Measurements from ENCODE around the gene FADS1. TPM values are rescaled to one million over a fixed set of nuclear protein-coding genes. Genes with fewer than 3 reads are reported as not detected.

Gene FADS1
- total RNA-seq, 2 experiments from 2014 or later, result 84.1 to 92.8 TPM

- H3K27ac Mint-ChIP-seq, result peak overlapping the region; percentile 100
- no peaks in the 10 kb centered on the region for H3K27me3 Mint-ChIP-seq (ENCODE audit: low read depth)
- POLR2A ChIA-PET, result interaction anchor here (0.7 to 4.1 kb wide), 15 partner anchors 8 to 330 kb away, joined by 3 to 39 read pairs (median 5); partner anchors contain the start of genes FADS2 and INCENP
- DNase-seq (no peak), ATAC-seq (peak; percentile 39)
- H3K36me3 Mint-ChIP-seq (ENCODE audit: low read depth), result peaks cover 61% of the 10 kb centered on the region
- H3K9me3 Mint-ChIP-seq (ENCODE audit: insufficient read depth), result no peaks in the 10 kb centered on the region
- H3K4me1 Mint-ChIP-seq (ENCODE audit: low read depth), result peaks cover 59% of the 10 kb centered on the region
- CTCF ChIA-PET, result interaction anchor here (0.8 to 2.9 kb wide), 7 partner anchors 22 to 314 kb away, joined by 3 to 18 read pairs (median 9); partner anchors contain the start of gene FADS2
- peak overlapping the region; percentile 86 for H3K4me3 Mint-ChIP-seq
Observed at GRCh38 chr11:61793083-61793828, 23.5 kb downstream of the FADS1 start.

GRCh38 chr11:61792310-61793082, 24.3 kb downstream of the FADS1 start, which contains the start of the genes FEN1 and TMEM258:
Gene FEN1 (plus strand): TSS chr11:61792911. CDS start chr11:61795362, 2,451 bp downstream.
Gene TMEM258 (minus strand): TSS chr11:61792599. CDS start chr11:61792558, 41 bp downstream.
- H3K4me1 Mint-ChIP-seq (ENCODE audit: low read depth), result peaks cover 54% of the 10 kb centered on the region

GRCh38 chr11:61791737-61792309, 25.0 kb downstream of the FADS1 start:
- peaks cover 48% of the 10 kb centered on the region for H3K4me1 Mint-ChIP-seq (ENCODE audit: low read depth)
- peaks cover 51% of the 10 kb centered on the region for H3K36me3 Mint-ChIP-seq (ENCODE audit: low read depth)
- no peaks in the 10 kb centered on the region for H3K9me3 Mint-ChIP-seq (ENCODE audit: insufficient read depth)
- DNase-seq, result peak; percentile 64
- H3K27me3 Mint-ChIP-seq (ENCODE audit: low read depth), result no peaks in the 10 kb centered on the region
- POLR2A ChIA-PET, result interaction anchor here (0.6 to 4.1 kb wide), 10 partner anchors 9 to 176 kb away, joined by 3 to 39 read pairs (median 6); partner anchors contain the start of gene FADS2
- peak overlapping the region; percentile 86 for H3K4me3 Mint-ChIP-seq
- CTCF ChIA-PET, result interaction anchor here (0.7 to 2.9 kb wide), 13 partner anchors 12 to 316 kb away, joined by 3 to 18 read pairs (median 8); partner anchors contain the start of gene FADS2
- H3K27ac Mint-ChIP-seq, result peak overlapping the region; percentile 100
- ATAC-seq, result peak; percentile 21

More at GRCh38 chr11:61792310-61793082, 24.3 kb downstream of the FADS1 start, which contains the start of the genes FEN1 and TMEM258:
- ChIA-PET CTCF (interaction anchor here (0.7 to 2.9 kb wide), 13 partner anchors 13 to 315 kb away, joined by 3 to 18 read pairs (median 8); partner anchors contain the start of gene FADS2), POLR2A (interaction anchor here (0.6 to 4.1 kb wide), 19 partner anchors 9 to 331 kb away, joined by 3 to 39 read pairs (median 4); partner anchors contain the start of genes FADS2 and INCENP)
- no peaks in the 10 kb centered on the region for H3K9me3 Mint-ChIP-seq (ENCODE audit: insufficient read depth)
- no peaks in the 10 kb centered on the region for H3K27me3 Mint-ChIP-seq (ENCODE audit: low read depth)
- DNase-seq (peak; percentile 92), ATAC-seq (peak; percentile 93)
- peak within 1 kb of the TSS; percentile 100 for H3K27ac Mint-ChIP-seq
- peak within 1 kb of the TSS; percentile 86 for H3K4me3 Mint-ChIP-seq
- H3K36me3 Mint-ChIP-seq (ENCODE audit: low read depth), result peaks cover 55% of the 10 kb centered on the region

- no peaks in the 10 kb centered on the region for H3K9me3 Mint-ChIP-seq (ENCODE audit: insufficient read depth)
- H3K4me3 Mint-ChIP-seq, result no peak overlapping the region
- POLR2A ChIA-PET, result interaction anchor here (1.0 to 1.1 kb wide), 2 partner anchors 9 to 28 kb away, joined by 4 read pairs; no protein-coding TSS in a partner anchor
- peaks cover 20% of the 10 kb centered on the region for H3K4me1 Mint-ChIP-seq (ENCODE audit: low read depth)
- no peak for ATAC-seq
- CTCF ChIA-PET, result interaction anchor here (0.6 to 4.5 kb wide), 10 partner anchors 8 to 83 kb away, joined by 3 to 35 read pairs (median 3); no protein-coding TSS in a partner anchor
- no peak overlapping the region for H3K27ac Mint-ChIP-seq
- DNase-seq, result peak; percentile 49
- H3K27me3 Mint-ChIP-seq (ENCODE audit: low read depth), result no peaks in the 10 kb centered on the region
- H3K36me3 Mint-ChIP-seq (ENCODE audit: low read depth), result peaks cover 27% of the 10 kb centered on the region
Observed at GRCh38 chr11:61787928-61788491, 28.8 kb downstream of the FADS1 start.

GRCh38 chr11:61785837-61786402, 30.9 kb downstream of the FADS1 start:
- H3K36me3 Mint-ChIP-seq (ENCODE audit: low read depth), result peaks cover 26% of the 10 kb centered on the region
- no peaks in the 10 kb centered on the region for H3K27me3 Mint-ChIP-seq (ENCODE audit: low read depth)
- no peak overlapping the region for H3K27ac Mint-ChIP-seq
- CTCF ChIA-PET, result interaction anchor here (1.2 to 4.5 kb wide), 3 partner anchors 12 to 39 kb away, joined by 3 to 35 read pairs (median 5); no protein-coding TSS in a partner anchor
- H3K9me3 Mint-ChIP-seq (ENCODE audit: insufficient read depth), result no peaks in the 10 kb centered on the region
- H3K4me3 Mint-ChIP-seq, result no peak overlapping the region
- H3K4me1 Mint-ChIP-seq (ENCODE audit: low read depth), result peaks cover 14% of the 10 kb centered on the region
- DNase-seq (no peak), ATAC-seq (no peak)
- POLR2A ChIA-PET, result no interaction called here

- ATAC-seq (no peak), DNase-seq (no peak)
- no peak overlapping the region for H3K27ac Mint-ChIP-seq
- no peaks in the 10 kb centered on the region for H3K9me3 Mint-ChIP-seq (ENCODE audit: insufficient read depth)
- peaks cover 15% of the 10 kb centered on the region for H3K36me3 Mint-ChIP-seq (ENCODE audit: low read depth)
- POLR2A ChIA-PET, result no interaction called here
- H3K27me3 Mint-ChIP-seq (ENCODE audit: low read depth), result no peaks in the 10 kb centered on the region
- CTCF ChIA-PET, result interaction anchor here (1.2 kb wide), 1 partner anchor 14 kb away, joined by 3 read pairs; no protein-coding TSS in a partner anchor
- peaks cover 3% of the 10 kb centered on the region for H3K4me1 Mint-ChIP-seq (ENCODE audit: low read depth)
- no peak overlapping the region for H3K4me3 Mint-ChIP-seq
Observed at GRCh38 chr11:61784506-61784805, 32.3 kb downstream of the FADS1 start.

GRCh38 chr11:61783717-61784505, 32.9 kb downstream of the FADS1 start:
- CTCF ChIA-PET, result no interaction called here
- no peak for ATAC-seq

GRCh38 chr11:61782841-61783240, 34.0 kb downstream of the FADS1 start:
- H3K9me3 Mint-ChIP-seq (ENCODE audit: insufficient read depth), result no peaks in the 10 kb centered on the region
- no peak overlapping the region for H3K4me3 Mint-ChIP-seq
- ATAC-seq (no peak), DNase-seq (no peak)
- peaks cover 10% of the 10 kb centered on the region for H3K36me3 Mint-ChIP-seq (ENCODE audit: low read depth)
- CTCF ChIA-PET, result interaction anchor here (1.1 to 1.4 kb wide), 2 partner anchors 15 to 29 kb away, joined by 3 to 4 read pairs; no protein-coding TSS in a partner anchor
- H3K27ac Mint-ChIP-seq, result no peak overlapping the region
- POLR2A ChIA-PET, result interaction anchor here (1.5 kb wide), 1 partner anchor 9 kb away, joined by 7 read pairs; the partner anchor contains the start of genes FEN1 and TMEM258
- peaks cover 4% of the 10 kb centered on the region for H3K4me1 Mint-ChIP-seq (ENCODE audit: low read depth)
- peaks cover 5% of the 10 kb centered on the region for H3K27me3 Mint-ChIP-seq (ENCODE audit: low read depth)

More at GRCh38 chr11:61783717-61784505, 32.9 kb downstream of the FADS1 start:
- H3K4me1 Mint-ChIP-seq (ENCODE audit: low read depth), result no peaks in the 10 kb centered on the region
- peaks cover 10% of the 10 kb centered on the region for H3K36me3 Mint-ChIP-seq (ENCODE audit: low read depth)
- no peak overlapping the region for H3K27ac Mint-ChIP-seq
- no peak overlapping the region for H3K4me3 Mint-ChIP-seq
- H3K9me3 Mint-ChIP-seq (ENCODE audit: insufficient read depth), result no peaks in the 10 kb centered on the region
- no peaks in the 10 kb centered on the region for H3K27me3 Mint-ChIP-seq (ENCODE audit: low read depth)
- POLR2A ChIA-PET, result no interaction called here
- no peak for DNase-seq

GRCh38 chr11:61782299-61782698, 34.5 kb downstream of the FADS1 start:
- Mint-ChIP-seq H3K27me3 (ENCODE audit: low read depth) (peaks cover 6% of the 10 kb centered on the region), H3K36me3 (ENCODE audit: low read depth) (peaks cover 9% of the 10 kb centered on the region), H3K27ac (no peak overlapping the region), H3K4me1 (ENCODE audit: low read depth) (peaks cover 4% of the 10 kb centered on the region), H3K9me3 (ENCODE audit: insufficient read depth) (no peaks in the 10 kb centered on the region), H3K4me3 (no peak overlapping the region)
- CTCF ChIA-PET, result interaction anchor here (1.1 to 1.4 kb wide), 2 partner anchors 15 to 29 kb away, joined by 3 to 4 read pairs; no protein-coding TSS in a partner anchor
- DNase-seq (no peak), ATAC-seq (no peak)
- POLR2A ChIA-PET, result interaction anchor here (1.1 to 1.5 kb wide), 2 partner anchors 10 to 33 kb away, joined by 4 to 7 read pairs; partner anchors contain the start of genes FEN1 and TMEM258

GRCh38 chr11:61781585-61781984, 35.2 kb downstream of the FADS1 start:
- H3K9me3 Mint-ChIP-seq (ENCODE audit: insufficient read depth), result no peaks in the 10 kb centered on the region
- no peak for DNase-seq
- no peak for ATAC-seq
- H3K4me1 Mint-ChIP-seq (ENCODE audit: low read depth), result peaks cover 11% of the 10 kb centered on the region
- H3K36me3 Mint-ChIP-seq (ENCODE audit: low read depth), result peaks cover 9% of the 10 kb centered on the region
- ChIA-PET POLR2A (interaction anchor here (1.1 to 1.5 kb wide), 2 partner anchors 10 to 34 kb away, joined by 4 to 7 read pairs; partner anchors contain the start of genes FEN1 and TMEM258), CTCF (interaction anchor here (1.4 to 1.8 kb wide), 2 partner anchors 28 to 48 kb away, joined by 3 to 4 read pairs; no protein-coding TSS in a partner anchor)
- no peak overlapping the region for H3K27ac Mint-ChIP-seq
- peaks cover 6% of the 10 kb centered on the region for H3K27me3 Mint-ChIP-seq (ENCODE audit: low read depth)
- no peak overlapping the region for H3K4me3 Mint-ChIP-seq
